Measurements from ENCODE around the gene IWS1. TPM values are rescaled to one million over a fixed set of nuclear protein-coding genes. Genes with fewer than 3 reads are reported as not detected.

The IWS1 gene
- total RNA-seq, 1 experiment from 2014 or later, result 46.6 TPM

- Histone ChIP-seq H3K9me3 (ENCODE audit: control insufficient read depth in 1 of 2, insufficient read depth in 1 of 2, low read depth in 1 of 2, low read length in 2 of 2) (no peaks in the 10 kb centered on the region), H2AFZ (ENCODE audit: low read depth, low read length, poor library complexity, severe bottlenecking) (no peak overlapping the region), H3K27ac (ENCODE audit: low read depth, low read length) (no peak overlapping the region), H3K79me2 (ENCODE audit: insufficient read depth, low read length) (no peaks in the 10 kb centered on the region), H3K4me2 (ENCODE audit: low read length) (no peak overlapping the region), H3K9me2 (ENCODE audit: insufficient read depth) (no peaks in the 10 kb centered on the region), H3K4me3 (replicated peaks in 1 of 2; ENCODE audit: low read depth in 1 of 2, low read length in 2 of 2) (no peak overlapping the region), H3K4me1 (ENCODE audit: control insufficient read depth in 1 of 2, insufficient read depth in 2 of 2, low read length in 2 of 2) (peaks cover 0 to 9% of the 10 kb centered on the region in 2 experiments; a peak in 2 of 4 replicates), H3K36me3 (ENCODE audit: control insufficient read depth in 1 of 2, insufficient read depth in 2 of 2, low read length in 2 of 2) (no peaks in the 10 kb centered on the region), H4K20me1 (ENCODE audit: insufficient read depth) (no peaks in the 10 kb centered on the region), H3K27me3 (ENCODE audit: insufficient read depth, low read length) (no peaks in the 10 kb centered on the region), H3K9ac (ENCODE audit: low read length) (no peak overlapping the region)
- DNase-seq (ENCODE audit: low read depth, low spot score) (no peak), ATAC-seq (no peak)
- no peak for TF ChIP-seq SP1 (IDR thresholded peaks at IDR 0.05; ENCODE audit: low read depth)
- TF ChIP-seq SRF (IDR thresholded peaks at IDR 0.05; ENCODE audit: low read depth), result no peak
- TF ChIP-seq, protein P1, sequence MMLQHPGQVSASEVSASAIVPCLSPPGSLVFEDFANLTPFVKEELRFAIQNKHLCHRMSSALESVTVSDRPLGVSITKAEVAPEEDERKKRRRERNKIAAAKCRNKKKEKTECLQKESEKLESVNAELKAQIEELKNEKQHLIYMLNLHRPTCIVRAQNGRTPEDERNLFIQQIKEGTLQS (IDR thresholded peaks at IDR 0.05), result no peak
- TF ChIP-seq ZFX (IDR thresholded peaks at IDR 0.05), result no peak
- TF ChIP-seq CEBPB (IDR thresholded peaks at IDR 0.05; ENCODE audit: low read depth), result no peak
- TF ChIP-seq, protein P2, sequence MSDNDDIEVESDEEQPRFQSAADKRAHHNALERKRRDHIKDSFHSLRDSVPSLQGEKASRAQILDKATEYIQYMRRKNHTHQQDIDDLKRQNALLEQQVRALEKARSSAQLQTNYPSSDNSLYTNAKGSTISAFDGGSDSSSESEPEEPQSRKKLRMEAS (IDR thresholded peaks at IDR 0.05), result no peak
- no peak for TF ChIP-seq POLR2AphosphoS5 (IDR thresholded peaks at IDR 0.05; ENCODE audit: low read depth, low read length)
- TF ChIP-seq REST (IDR thresholded peaks at IDR 0.05; ENCODE audit: low read depth), result no peak
- no peak for TF ChIP-seq ELF1 (IDR thresholded peaks at IDR 0.05; ENCODE audit: borderline replicate concordance, low read depth)
- no peak for TF ChIP-seq CBX3 (IDR thresholded peaks at IDR 0.05; ENCODE audit: low read depth)
- TF ChIP-seq FOSL1 (IDR thresholded peaks at IDR 0.05; ENCODE audit: low read depth), result no peak
- TF ChIP-seq EZH2 (IDR thresholded peaks at IDR 0.05), result no peak
- no TSS peak for BruUV-seq (replicated peaks)
- intact Hi-C loops (cut with micrococcal nuclease), result no loop called here
- ChIA-PET POLR2A (no interaction called here), RAD21 (ENCODE audit: low non-redundant PET in 1 of 2, low total read pairs in 2 of 2, uncharacterized antibody in 2 of 2, unreplicated experiment in 2 of 2) (no interaction called here), CTCF (no interaction called here)
Measured at GRCh38 chr2:127565261-127566138, 39.2 kb upstream of the IWS1 start.

Measured in HCT116 (cell line).